Neuronal stem cell (in vitro differentiated cells): Measurements from ENCODE around the gene ANKRD2.

ENCODE experiments used
- DNase-seq: peaks from one replicate; pipeline ENCODE4 v3.0.0-alpha.2; 2013; ENCODE audit warnings: low spot score
- H2AFZ ChIP-seq: one replicate; pipeline ENCODE4 v1.6.1; 2013; ENCODE audit warnings: mild to moderate bottlenecking, low read length, inconsistent platforms
- H2AK5ac ChIP-seq: 2 replicates; pipeline ENCODE4 v1.6.1; 2013; ENCODE audit warnings: low read depth, mild to moderate bottlenecking, inconsistent platforms, low read length, moderate library complexity, mixed read lengths
- H2BK120ac ChIP-seq: 2 replicates; pipeline ENCODE4 v1.6.1; 2013; ENCODE audit warnings: low read depth, mild to moderate bottlenecking, inconsistent platforms, low read length, moderate library complexity, mixed read lengths
- H2BK12ac ChIP-seq: one replicate; pipeline ENCODE4 v1.6.1; 2013; ENCODE audit warnings: low read length, inconsistent platforms
- H2BK15ac ChIP-seq: 2 replicates; pipeline ENCODE4 v1.6.1; 2013; ENCODE audit warnings: mild to moderate bottlenecking, low read length, inconsistent platforms, mixed read lengths
- H2BK5ac ChIP-seq: one replicate; pipeline ENCODE4 v1.6.1; 2013; ENCODE audit warnings: inconsistent platforms, mild to moderate bottlenecking, low read length, moderate library complexity
- H3K14ac ChIP-seq: one replicate; pipeline ENCODE4 v1.6.1; 2013; ENCODE audit warnings: low read length, inconsistent platforms
- H3K18ac ChIP-seq: 2 replicates; pipeline ENCODE4 v1.6.1; 2013; ENCODE audit warnings: low read length, inconsistent platforms
- H3K23ac ChIP-seq: 2 replicates; pipeline ENCODE4 v1.6.1; 2013; ENCODE audit warnings: low read depth, mild to moderate bottlenecking, mixed read lengths, low read length, inconsistent platforms; ENCODE audit not compliant: poor library complexity
- H3K27ac ChIP-seq: replicated peaks from 3 replicates; pipeline ENCODE4 v1.5.1; 2013; ENCODE audit warnings: low read length, inconsistent platforms
- H3K27me3 ChIP-seq, 3 experiments: 2 replicates each; pipeline ENCODE4 v1.6.1; 2013; ENCODE audit warnings: low read length in 3 of 3, mild to moderate bottlenecking in 2 of 3, inconsistent platforms in 1 of 3, low read depth in 1 of 3, mixed read lengths in 1 of 3, moderate library complexity in 1 of 3; ENCODE audit not compliant: control insufficient read depth in 3 of 3, insufficient read depth in 3 of 3
- H3K36me3 ChIP-seq, 2 donors: replicated peaks in 1 of 2; 2 replicates each; pipeline ENCODE4 v1.6.1; 2013; ENCODE audit warnings: low read length in 2 of 2; ENCODE audit not compliant: control insufficient read depth in 2 of 2, insufficient read depth in 2 of 2
- H3K4ac ChIP-seq: 2 replicates; pipeline ENCODE4 v1.6.1; 2013; ENCODE audit warnings: inconsistent platforms, mild to moderate bottlenecking, low read length, moderate library complexity
- H3K4me1 ChIP-seq, 2 donors: 1 replicate in 1 of 2; 2 replicates in 1 of 2; pipeline ENCODE4 v1.6.1; 2013; ENCODE audit warnings: low read length in 2 of 2, low read depth in 1 of 2; ENCODE audit not compliant: control insufficient read depth in 2 of 2, insufficient read depth in 1 of 2
- H3K4me2 ChIP-seq: one replicate; pipeline ENCODE4 v1.6.1; 2013; ENCODE audit warnings: mild to moderate bottlenecking, low read length, inconsistent platforms; ENCODE audit not compliant: insufficient read depth, poor library complexity, severe bottlenecking
- H3K4me3 ChIP-seq, 2 donors: 2 replicates each; pipeline ENCODE4 v1.5.1; 2013; ENCODE audit warnings: low read length in 2 of 2, mild to moderate bottlenecking in 2 of 2, inconsistent platforms in 1 of 2, moderate library complexity in 1 of 2
- H3K79me1 ChIP-seq: one replicate; pipeline ENCODE4 v1.6.1; 2013; ENCODE audit warnings: low read depth, mild to moderate bottlenecking, inconsistent platforms, low read length, moderate library complexity
- H3K9ac ChIP-seq: one replicate; pipeline ENCODE4 v1.6.1; 2013; ENCODE audit warnings: mild to moderate bottlenecking, low read depth, low read length, inconsistent platforms; ENCODE audit not compliant: poor library complexity
- H3K9me3 ChIP-seq, 2 donors: replicated peaks in 1 of 2; 2 replicates each; pipeline versions ENCODE3 to v1.6.1; 2013; ENCODE audit warnings: low read length in 2 of 2, mild to moderate bottlenecking in 2 of 2, inconsistent platforms in 1 of 2, low read depth in 1 of 2, mixed read lengths in 1 of 2, moderate library complexity in 1 of 2; ENCODE audit not compliant: control insufficient read depth in 2 of 2, insufficient read depth in 1 of 2
- H4K8ac ChIP-seq: one replicate; pipeline ENCODE4 v1.6.1; 2013; ENCODE audit warnings: low read depth, mild to moderate bottlenecking, inconsistent platforms, low read length, moderate library complexity
- H4K91ac ChIP-seq: one replicate; pipeline ENCODE4 v1.6.1; 2013; ENCODE audit warnings: low read length, low read depth, mild to moderate bottlenecking, inconsistent platforms; ENCODE audit not compliant: poor library complexity
- WGBS, 2 donors: extraction: QIAGEN DNeasy Blood & Tissue Kit; methylation state at CpG; one replicate each; pipeline ENCODE4 v1.1.7; 2013; ENCODE audit warnings: missing lambda C conversion rate in 2 of 2, mixed read lengths in 1 of 2; ENCODE audit not compliant: insufficient read length in 2 of 2, insufficient replicate concordance in 1 of 2; ENCODE audit errors: extremely low coverage in 2 of 2; 5-methylcytosine and 5-hydroxymethylcytosine counted together

The ANKRD2 gene

DNA sequence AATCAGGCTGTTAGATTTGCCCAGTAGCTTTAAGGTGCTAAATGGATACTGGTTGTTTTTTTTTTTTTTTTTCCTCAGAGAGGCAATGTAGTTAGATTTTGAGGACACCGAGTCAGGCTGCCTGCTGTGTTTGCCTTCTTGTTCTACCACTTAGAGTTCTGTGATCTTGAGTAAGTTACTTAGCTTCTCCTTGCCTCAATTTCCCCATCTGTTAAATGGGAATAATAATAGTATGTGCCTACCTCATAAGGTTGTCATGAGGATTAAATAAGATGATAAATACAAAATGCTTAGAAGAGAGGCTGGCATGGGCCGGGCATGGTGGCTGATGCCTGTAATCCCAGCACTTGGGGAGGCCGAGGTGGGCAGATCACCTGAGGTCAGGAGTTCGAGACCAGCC lies 46.2 kb downstream of the ANKRD2 start:
- no peaks in the 10 kb centered on the region for H3K9me3 ChIP-seq
- no peak overlapping the region for H4K8ac ChIP-seq
- no peak overlapping the region for H3K14ac ChIP-seq
- H2BK5ac ChIP-seq = no peak overlapping the region
- H4K91ac ChIP-seq = no peak overlapping the region
- no peak for DNase-seq
- H3K27ac ChIP-seq = no peak overlapping the region
- no peak overlapping the region for H3K18ac ChIP-seq
- no peaks in the 10 kb centered on the region for H3K4me1 ChIP-seq
- no peak overlapping the region for H3K4me3 ChIP-seq
- no peaks in the 10 kb centered on the region for H3K27me3 ChIP-seq
- no peak overlapping the region for H3K23ac ChIP-seq
- no peaks in the 10 kb centered on the region for H3K79me1 ChIP-seq
- H2AFZ ChIP-seq = no peak overlapping the region
- H3K4ac ChIP-seq = no peak overlapping the region
- no CpG with 5 or more reads among the region's 4 CpGs for WGBS, 2 donors
- peaks cover 9 to 40% of the 10 kb centered on the region in 2 donors for H3K36me3 ChIP-seq
- no peak overlapping the region for H2AK5ac ChIP-seq
- H2BK12ac ChIP-seq = no peak overlapping the region
- H2BK120ac ChIP-seq = no peak overlapping the region
- no peak overlapping the region for H2BK15ac ChIP-seq
- no peak overlapping the region for H3K9ac ChIP-seq
- H3K4me2 ChIP-seq = no peak overlapping the region

DNA sequence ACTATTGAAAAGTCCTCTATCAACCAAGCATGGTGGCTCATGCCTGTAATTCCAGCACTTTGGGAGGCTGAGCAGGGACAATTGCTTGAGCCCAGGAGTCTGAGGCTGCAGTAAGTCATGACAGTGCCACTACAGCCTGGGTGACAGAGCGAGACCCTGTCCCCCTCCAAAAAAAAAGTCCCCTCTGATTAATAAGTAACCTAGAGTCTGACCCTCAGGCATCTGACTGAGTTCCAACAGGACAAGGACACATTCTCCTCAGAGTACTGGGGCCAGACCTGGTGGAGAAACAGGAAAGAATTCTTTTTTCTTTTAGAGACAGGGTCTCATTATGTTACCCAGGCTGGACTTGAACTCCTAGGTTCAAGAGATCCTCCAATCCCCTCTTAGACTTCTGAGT lies 50.7 kb downstream of the ANKRD2 start:
- H2AFZ ChIP-seq = no peak overlapping the region
- H3K18ac ChIP-seq = no peak overlapping the region
- H3K4me1 ChIP-seq = no peaks in the 10 kb centered on the region
- no peak overlapping the region for H2BK15ac ChIP-seq
- H3K36me3 ChIP-seq = peaks cover 2 to 6% of the 10 kb centered on the region in 2 donors
- H4K8ac ChIP-seq = no peak overlapping the region
- H3K79me1 ChIP-seq = no peaks in the 10 kb centered on the region
- no peak for DNase-seq
- WGBS, 2 donors = no CpG with 5 or more reads among the region's 1 CpG
- H3K9ac ChIP-seq = no peak overlapping the region
- H3K27me3 ChIP-seq = no peaks in the 10 kb centered on the region
- no peaks in the 10 kb centered on the region for H3K9me3 ChIP-seq
- no peak overlapping the region for H3K14ac ChIP-seq
- no peak overlapping the region for H2BK12ac ChIP-seq
- H2BK5ac ChIP-seq = no peak overlapping the region
- H3K4ac ChIP-seq = no peak overlapping the region
- H3K4me3 ChIP-seq = no peak overlapping the region
- H2BK120ac ChIP-seq = no peak overlapping the region
- H3K4me2 ChIP-seq = no peak overlapping the region
- H3K27ac ChIP-seq = no peak overlapping the region
- H4K91ac ChIP-seq = no peak overlapping the region
- no peak overlapping the region for H3K23ac ChIP-seq
- H2AK5ac ChIP-seq = no peak overlapping the region

- no peak overlapping the region for H3K9ac ChIP-seq
- no peak overlapping the region for H3K4me3 ChIP-seq
- H3K9me3 ChIP-seq = no peaks in the 10 kb centered on the region
- H2BK12ac ChIP-seq = no peak overlapping the region
- H2AFZ ChIP-seq = no peak overlapping the region
- no CpG with 5 or more reads among the region's 4 CpGs for WGBS, 2 donors
- no peak for DNase-seq
- no peak overlapping the region for H3K18ac ChIP-seq
- H3K23ac ChIP-seq = no peak overlapping the region
- no peak overlapping the region for H2BK120ac ChIP-seq
- H2BK5ac ChIP-seq = no peak overlapping the region
- H3K4me2 ChIP-seq = no peak overlapping the region
- no peak overlapping the region for H3K4ac ChIP-seq
- H3K36me3 ChIP-seq = peaks cover 2 to 8% of the 10 kb centered on the region in 2 donors
- no peak overlapping the region for H4K8ac ChIP-seq
- H3K27me3 ChIP-seq = no peaks in the 10 kb centered on the region
- no peak overlapping the region for H2AK5ac ChIP-seq
- H3K14ac ChIP-seq = no peak overlapping the region
- H3K79me1 ChIP-seq = no peaks in the 10 kb centered on the region
- no peak overlapping the region for H3K27ac ChIP-seq
- peaks cover 0 to under 1% of the 10 kb centered on the region in 2 donors for H3K4me1 ChIP-seq
- no peak overlapping the region for H4K91ac ChIP-seq
- no peak overlapping the region for H2BK15ac ChIP-seq
Measured at GRCh38 chr10:97627731-97628130, 55.2 kb downstream of the ANKRD2 start.

GRCh38 chr10:97628228-97628627 lies 55.6 kb downstream of the ANKRD2 start:
- Histone ChIP-seq H3K4me1 (peaks cover 0 to 4% of the 10 kb centered on the region in 2 donors), H2BK120ac (no peak overlapping the region), H3K9ac (no peak overlapping the region), H3K14ac (no peak overlapping the region), H2AK5ac (no peak overlapping the region), H2BK12ac (no peak overlapping the region), H3K4ac (no peak overlapping the region), H3K36me3 (peaks cover 2 to 8% of the 10 kb centered on the region in 2 donors), H3K79me1 (no peaks in the 10 kb centered on the region), H2BK5ac (no peak overlapping the region), H3K4me3 (no peak overlapping the region), H3K18ac (no peak overlapping the region), H3K4me2 (no peak overlapping the region), H4K8ac (no peak overlapping the region), H3K9me3 (no peaks in the 10 kb centered on the region), H3K27me3 (no peaks in the 10 kb centered on the region), H2AFZ (no peak overlapping the region), H3K27ac (no peak overlapping the region), H4K91ac (no peak overlapping the region), H2BK15ac (no peak overlapping the region), H3K23ac (no peak overlapping the region)
- no CpG with 5 or more reads among the region's 3 CpGs for WGBS, 2 donors
- no peak for DNase-seq
